T1000 (cell line): ENCODE data around the gene ECI1.
"Not testable (repeated sequence)": the region's sequence is repeated elsewhere in the genome, so short reads cannot be mapped to it uniquely, and the experiment has no call there.

Experiments used
- DNase-seq: peaks from one replicate; lab custom pipeline; 2025; ENCODE audit warnings: mixed read lengths; lab: John Stamatoyannopoulos, UW

The ECI1 gene

DNA sequence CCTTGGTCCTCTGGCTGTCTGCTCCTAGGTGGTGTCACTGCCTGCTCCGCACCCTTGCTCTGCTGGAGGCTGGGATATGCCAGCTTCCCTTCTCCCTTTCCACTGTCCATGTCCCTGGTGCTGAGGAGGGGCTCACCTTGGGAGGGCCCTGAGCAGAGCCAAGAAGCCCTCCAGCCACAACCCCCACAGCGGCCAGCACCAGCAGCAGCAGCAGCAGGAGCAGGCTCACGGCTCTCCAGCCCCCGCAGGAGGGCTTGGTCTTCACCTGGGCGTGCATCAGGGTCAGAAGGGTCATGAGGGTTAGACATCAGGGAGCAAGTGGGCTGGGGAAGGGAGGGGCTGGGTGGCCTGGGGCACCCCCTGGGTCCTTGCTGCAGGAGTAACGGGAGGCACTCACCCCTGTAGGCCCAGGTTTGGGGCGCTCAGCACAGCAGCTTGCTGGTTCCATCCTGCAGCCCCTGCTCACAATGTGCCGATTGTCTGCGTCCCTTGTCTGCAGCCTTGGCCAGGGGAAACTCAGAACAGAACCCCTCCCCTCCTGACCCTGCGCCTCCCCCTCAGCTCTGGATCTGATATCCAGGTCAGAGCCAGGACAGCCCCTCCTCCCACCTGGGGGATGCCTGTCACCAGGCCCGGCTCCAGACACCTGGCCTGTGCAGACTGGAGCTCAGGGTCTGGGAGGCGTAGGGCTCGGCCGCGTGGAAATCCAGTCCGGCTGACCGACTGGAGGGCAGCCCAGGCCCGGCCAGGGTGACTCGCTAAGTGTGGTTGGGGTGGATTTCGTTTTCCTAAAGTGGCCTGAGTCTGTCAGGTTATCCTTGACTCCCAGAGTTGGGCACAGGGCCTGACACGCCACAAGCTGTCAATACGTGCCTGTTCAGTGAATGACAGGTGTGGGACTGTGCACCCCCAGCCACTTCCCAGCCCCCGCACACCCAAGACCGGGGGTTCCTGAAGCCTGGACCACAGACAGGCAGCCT is 40.7 kb downstream of the ECI1 start, which contains the start of gene BRICD5:
Gene BRICD5 (minus strand): TSS at position 478 of the 980 bp plus-strand sequence. CDS start 30 bp downstream, at position 448.
- DNase-seq = no peak

DNA sequence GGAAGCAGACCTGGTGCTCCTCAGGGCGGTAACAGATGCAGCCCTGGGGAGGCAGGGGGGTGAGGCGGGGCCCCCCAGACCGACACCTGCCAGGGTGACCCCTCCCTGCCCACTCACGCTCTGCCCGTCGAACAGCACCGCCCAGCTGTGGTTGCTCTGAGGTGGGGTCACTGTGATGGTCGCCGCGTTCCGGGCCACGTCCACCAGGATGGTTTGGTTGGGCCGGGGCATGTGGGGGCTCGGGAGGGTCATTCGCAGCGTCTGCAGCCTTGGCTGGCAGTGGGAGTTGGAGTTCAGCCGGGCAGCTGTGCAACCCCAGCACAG is 41.4 kb downstream of the ECI1 start:
- no peak for DNase-seq

- DNase-seq = no peak
These were observed 42.0 kb downstream of the ECI1 start for GRCh38 chr16:2209258-2210008.

- DNase-seq = no peak
These were observed 42.6 kb downstream of the ECI1 start for GRCh38 chr16:2208772-2209171.

GRCh38 chr16:2208308-2208707 is 43.1 kb downstream of the ECI1 start:
- no peak for DNase-seq

DNA sequence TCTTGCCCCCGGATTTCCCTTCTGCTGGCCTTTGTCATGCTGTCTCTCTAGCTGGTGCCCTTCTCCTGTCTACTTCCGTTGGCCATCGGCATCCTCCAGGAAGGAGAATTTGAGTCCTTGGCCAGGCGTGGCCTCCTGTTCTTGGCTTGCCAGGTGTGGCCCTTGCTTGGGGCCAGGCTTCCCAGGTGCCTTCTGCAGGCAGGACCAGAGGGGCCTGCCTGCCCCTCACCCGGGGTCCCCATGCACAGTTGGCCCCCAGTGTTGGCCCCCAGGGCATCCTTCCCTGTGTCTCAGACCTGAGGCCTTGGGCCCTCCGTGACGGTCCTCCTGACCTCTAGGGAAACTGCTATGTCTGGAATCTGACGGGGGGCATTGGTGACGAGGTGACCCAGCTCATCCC is 43.5 kb downstream of the ECI1 start:
- DNase-seq = no peak

- DNase-seq = no peak
These were observed 44.5 kb downstream of the ECI1 start for GRCh38 chr16:2206780-2207433.

DNA sequence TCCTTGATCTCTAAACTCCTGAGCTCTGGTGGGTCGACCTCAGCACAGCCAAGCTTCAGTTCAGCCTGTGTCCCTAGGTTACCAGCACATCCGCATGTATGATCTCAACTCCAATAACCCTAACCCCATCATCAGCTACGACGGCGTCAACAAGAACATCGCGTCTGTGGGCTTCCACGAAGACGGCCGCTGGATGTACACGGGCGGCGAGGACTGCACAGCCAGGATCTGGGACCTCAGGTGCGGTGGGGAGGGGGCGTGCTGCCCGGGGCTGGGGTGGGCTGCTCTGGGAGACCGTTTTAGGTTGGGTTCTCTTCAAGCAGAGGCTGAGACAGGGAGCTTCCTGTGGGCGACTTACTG is 45.0 kb downstream of the ECI1 start:
- DNase-seq = no peak

DNA sequence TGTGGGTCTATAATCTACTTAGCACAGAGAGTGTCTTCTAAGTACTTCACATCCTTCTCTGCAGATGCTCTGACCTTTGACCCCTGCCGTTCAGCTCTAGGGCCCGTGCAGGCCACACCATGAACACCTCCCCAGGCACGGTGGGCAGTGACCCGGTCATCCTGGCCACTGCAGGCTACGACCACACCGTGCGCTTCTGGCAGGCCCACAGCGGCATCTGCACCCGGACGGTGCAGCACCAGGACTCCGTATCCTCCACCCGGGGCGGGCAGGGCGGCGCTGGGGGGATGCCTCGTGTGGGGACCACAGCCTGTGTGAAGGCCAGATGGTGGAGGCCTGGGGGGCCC is 45.4 kb downstream of the ECI1 start:
- DNase-seq = no peak

GRCh38 chr16:2205104-2205966 is 46.1 kb downstream of the ECI1 start, which contains the start of gene MLST8:
MLST8 (plus strand) TSS chr16:2205454; CDS start chr16:2206086, 632 bp downstream.
- peak; percentile 90 for DNase-seq

DNA sequence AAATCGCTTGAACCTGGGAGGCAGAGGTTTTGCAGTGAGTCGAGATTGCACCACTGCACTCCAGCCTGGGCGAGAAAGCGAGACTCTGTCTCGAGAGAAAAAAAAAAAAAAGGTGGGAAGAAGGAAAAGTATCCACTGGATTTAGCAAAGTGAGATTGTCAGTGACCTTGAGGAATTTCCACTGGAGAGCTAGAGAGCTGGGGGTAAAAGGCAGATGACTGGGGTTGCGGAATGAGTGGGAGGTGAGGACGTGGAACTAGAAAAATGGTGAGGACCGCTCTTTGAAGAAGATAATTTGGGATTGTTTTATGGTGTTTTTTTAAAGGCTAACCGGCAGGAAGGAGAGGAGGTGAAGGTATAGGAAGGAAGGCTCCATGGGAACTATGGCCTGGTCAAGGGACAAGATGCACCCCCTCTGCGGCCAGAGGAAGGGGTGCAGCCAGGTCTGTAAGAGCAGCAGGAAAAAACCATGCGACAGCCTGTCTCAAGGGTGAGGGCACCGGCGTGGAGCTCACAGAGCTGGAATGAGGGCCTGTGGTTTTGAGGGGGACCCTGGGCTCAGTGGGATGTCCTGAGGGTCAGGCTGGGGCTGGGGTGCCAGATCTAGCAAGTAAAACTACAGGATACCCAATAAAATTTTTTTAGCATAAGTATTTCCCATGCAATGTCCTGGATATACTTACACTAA is 46.8 kb downstream of the ECI1 start:
- no peak for DNase-seq

DNA sequence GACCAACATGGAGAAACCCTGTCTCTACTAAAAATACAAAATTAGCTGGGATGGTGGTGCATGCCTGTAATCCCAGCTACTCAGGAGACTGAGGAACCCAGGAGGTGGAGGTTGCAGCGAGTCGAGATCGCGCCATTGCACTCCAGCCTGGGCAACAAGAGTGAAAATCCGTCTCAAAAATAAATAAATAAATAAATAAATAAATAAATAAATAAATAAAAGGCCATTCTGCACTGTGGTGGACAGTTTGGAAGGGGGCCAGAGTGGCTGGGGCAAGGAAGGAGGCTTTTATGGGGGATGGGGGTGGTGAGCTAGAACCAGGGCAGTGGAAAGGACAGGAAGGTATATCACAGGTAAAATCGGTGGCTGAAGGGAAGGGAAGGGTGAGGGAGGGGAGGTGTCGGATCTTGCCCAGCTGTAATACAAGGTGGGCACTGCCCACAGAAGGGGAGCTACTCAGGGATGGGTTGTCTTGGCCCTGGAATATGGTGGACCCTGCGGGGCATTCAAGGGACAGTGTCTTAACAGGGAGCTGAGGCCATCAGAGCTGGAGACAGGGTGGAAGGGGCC is 48.2 kb downstream of the ECI1 start:
- not testable (repeated sequence) for DNase-seq

GRCh38 chr16:2200313-2200712 is 51.1 kb downstream of the ECI1 start:
- DNase-seq = no peak

DNA sequence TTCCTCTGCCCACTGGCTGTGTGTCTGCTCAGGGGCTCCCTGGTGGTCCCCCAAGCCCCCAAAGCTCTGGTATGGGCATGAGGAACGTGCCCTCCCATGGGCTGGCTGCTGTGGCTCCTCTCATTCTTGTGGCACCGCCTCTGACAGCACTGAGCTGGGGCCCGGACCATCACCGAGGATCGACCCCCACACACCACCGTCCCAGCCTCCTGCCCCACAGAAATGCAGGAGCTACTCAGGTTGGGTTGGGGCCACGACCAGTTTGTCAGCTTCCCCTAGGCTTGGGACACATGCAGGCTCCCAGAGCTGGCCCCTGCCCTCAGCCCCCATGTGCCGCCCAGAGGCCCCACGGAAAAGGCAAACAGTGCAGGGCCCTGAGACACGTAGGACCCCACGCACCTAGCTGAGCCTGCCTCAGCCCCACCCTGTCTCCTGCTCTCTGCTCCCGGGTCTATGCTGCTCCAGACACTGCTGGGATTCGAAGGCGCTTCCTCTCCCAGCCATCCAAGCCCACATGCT is 51.7 kb downstream of the ECI1 start:
- no peak for DNase-seq

- DNase-seq = no peak
These were observed 52.3 kb downstream of the ECI1 start for GRCh38 chr16:2199095-2199494.

- DNase-seq = no peak
These were observed 53.1 kb downstream of the ECI1 start for GRCh38 chr16:2198283-2198682.

- DNase-seq = no peak
These were observed 53.6 kb downstream of the ECI1 start for GRCh38 chr16:2197765-2198164.

- DNase-seq = no peak
These were observed 54.3 kb downstream of the ECI1 start for GRCh38 chr16:2196981-2197511.

DNA sequence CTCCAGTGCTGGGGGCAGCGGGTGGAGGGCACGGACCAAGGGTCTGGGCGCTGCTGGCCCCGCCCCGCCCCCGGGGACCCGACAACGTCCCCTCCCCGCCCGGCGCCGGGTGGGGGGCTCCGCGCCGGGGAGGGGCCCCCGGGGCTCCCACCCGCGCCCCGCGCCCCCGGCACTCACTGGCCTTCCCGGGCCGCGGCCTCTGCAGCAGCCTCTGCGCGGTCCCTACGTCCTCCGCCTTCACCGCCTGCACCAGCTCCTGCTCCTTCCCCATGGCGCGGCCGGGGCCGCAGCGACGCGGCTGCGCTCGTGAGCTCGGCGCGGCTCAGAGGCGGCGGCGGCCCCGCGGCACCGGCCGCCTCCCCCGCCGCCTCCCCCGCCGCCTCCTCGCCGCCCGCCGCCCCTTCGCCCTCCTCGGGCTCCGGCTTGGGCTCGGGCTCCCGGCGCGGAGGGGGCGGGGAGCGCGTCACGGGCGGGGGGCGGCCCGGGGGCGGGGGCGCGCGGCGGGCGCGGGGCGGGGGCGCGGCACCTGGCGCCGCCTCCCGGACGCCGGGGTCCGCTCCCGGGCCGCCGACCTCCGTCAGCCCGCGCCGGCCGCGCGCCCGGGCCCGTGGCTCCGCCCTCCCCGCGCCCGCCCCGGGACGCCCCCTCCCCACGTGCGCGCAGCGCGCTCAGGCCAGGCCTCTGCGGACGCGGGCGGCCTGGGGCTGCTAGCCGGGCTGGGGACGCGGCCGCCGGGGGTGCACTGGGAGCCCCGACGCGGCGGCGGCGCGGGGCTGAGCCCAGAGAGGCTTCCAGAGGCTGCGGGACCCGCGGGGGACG is 55.0 kb downstream of the ECI1 start, which contains the start of gene CASKIN1:
Gene CASKIN1 (minus strand): TSS at position 444 of the 819 bp plus-strand sequence. CDS start 173 bp downstream, at position 271.
- no peak for DNase-seq
